ENCODE data around the gene PCDHGB4.
A peak's percentile ranks its signal among the peaks of the same experiment; 100 is the strongest.
"Not testable (repeated sequence)": the region's sequence is repeated elsewhere in the genome, so short reads cannot be mapped to it uniquely, and the experiment has no call there.

The PCDHGB4 gene

GRCh38 chr5:141387557-141388311, at the start of gene PCDHGB4:
Gene PCDHGB4, plus strand, starts transcription at chr5:141387698. Its CDS starts 187 bp downstream, at chr5:141387885.
- not testable (repeated sequence) for ATAC-seq

- TF ChIP-seq OSR1 (CRISPR knock-in tag; IDR thresholded peaks at IDR 0.05) = no peak
- no peak for TF ChIP-seq CSRNP3 (CRISPR knock-in tag; IDR thresholded peaks at IDR 0.05)
- no peak for TF ChIP-seq ARNTL (CRISPR knock-in tag; IDR thresholded peaks at IDR 0.05; ENCODE audit: borderline replicate concordance, low read depth)
- no peak for TF ChIP-seq BACH2 (CRISPR knock-in tag; IDR thresholded peaks at IDR 0.05; ENCODE audit: borderline replicate concordance)
- no peak for TF ChIP-seq SNAI2 (CRISPR knock-in tag; IDR thresholded peaks at IDR 0.05)
- TF ChIP-seq CSDC2 (CRISPR knock-in tag; IDR thresholded peaks at IDR 0.05) = no peak
- TF ChIP-seq TCF4 (CRISPR knock-in tag; IDR thresholded peaks at IDR 0.05; ENCODE audit: borderline replicate concordance) = no peak
- no peak for TF ChIP-seq TOX (CRISPR knock-in tag; IDR thresholded peaks at IDR 0.05; ENCODE audit: borderline replicate concordance)
- no peak for TF ChIP-seq TSHZ2 (CRISPR knock-in tag; IDR thresholded peaks at IDR 0.05)
- TF ChIP-seq ISL1 (CRISPR knock-in tag; IDR thresholded peaks at IDR 0.05) = no peak
- no peak for TF ChIP-seq ZNF8 (CRISPR knock-in tag; IDR thresholded peaks at IDR 0.05)
- TF ChIP-seq GLIS3 (CRISPR knock-in tag; IDR thresholded peaks at IDR 0.05) = no peak
- no peak for TF ChIP-seq ESRRG (CRISPR knock-in tag; IDR thresholded peaks at IDR 0.05)
- no peak for TF ChIP-seq POU6F1 (CRISPR knock-in tag; IDR thresholded peaks at IDR 0.05; ENCODE audit: borderline replicate concordance, low read depth)
- 0 out of 3 replicates have a peak, but pooled peaks have one; percentile 25 for ATAC-seq
Measured at GRCh38 chr5:141338538-141339306, 48.8 kb upstream of the PCDHGB4 start, which contains the start of gene PCDHGA2. Gene PCDHGA2, plus strand, starts transcription at chr5:141338760.

GRCh38 chr5:141340781-141341354, 46.6 kb upstream of the PCDHGB4 start:
- not testable (repeated sequence) for ATAC-seq

GRCh38 chr5:141342773-141343172, 44.7 kb upstream of the PCDHGB4 start:
- ATAC-seq = no peak
- TF ChIP-seq ZNF565 (CRISPR knock-in tag; conservative IDR thresholded peaks at IDR 0.05; ENCODE audit: low read depth) = no peak
- no peak for TF ChIP-seq CSRNP3 (CRISPR knock-in tag; IDR thresholded peaks at IDR 0.05)
- TF ChIP-seq ZFP30 (CRISPR knock-in tag; IDR thresholded peaks at IDR 0.05) = no peak
- no peak for TF ChIP-seq OSR1 (CRISPR knock-in tag; IDR thresholded peaks at IDR 0.05)
- no peak for TF ChIP-seq SNAI2 (CRISPR knock-in tag; IDR thresholded peaks at IDR 0.05)
- TF ChIP-seq POU6F1 (CRISPR knock-in tag; IDR thresholded peaks at IDR 0.05; ENCODE audit: borderline replicate concordance, low read depth) = no peak
- no peak for TF ChIP-seq PATZ1 (CRISPR knock-in tag; IDR thresholded peaks at IDR 0.05; ENCODE audit: borderline replicate concordance)
- no peak for TF ChIP-seq TCF4 (CRISPR knock-in tag; IDR thresholded peaks at IDR 0.05; ENCODE audit: borderline replicate concordance)
- no peak for TF ChIP-seq TOX (CRISPR knock-in tag; IDR thresholded peaks at IDR 0.05; ENCODE audit: borderline replicate concordance)
- no peak for TF ChIP-seq CREB5 (CRISPR knock-in tag; IDR thresholded peaks at IDR 0.05; ENCODE audit: low read depth)
- TF ChIP-seq ZC3H10 (CRISPR knock-in tag; IDR thresholded peaks at IDR 0.05) = no peak
- TF ChIP-seq ISL1 (CRISPR knock-in tag; IDR thresholded peaks at IDR 0.05) = no peak

All from SK-N-SH treated with all-trans-retinoic acid at 6 μM for 48 hours (cell line).